Measurements from ENCODE around the gene USP36. TPM values are rescaled to one million over a fixed set of nuclear protein-coding genes. Genes with fewer than 3 reads are reported as not detected.

Gene USP36
- total and polyA plus RNA-seq, 7 donors, result 14.0 to 40.5 (median 24.2) TPM

GRCh38 chr17:78793968-78794367 lies 46.6 kb downstream of the USP36 start:
- Histone ChIP-seq H3K27ac (peak overlapping the region; percentile 78), H3K4me1 (peaks cover 68% of the 10 kb centered on the region), H3K36me3 (ENCODE audit: insufficient read depth in 1 of 2, low read depth in 1 of 2) (peaks cover 0 to 40% of the 10 kb centered on the region in 2 donors), H3K4me3 (peak overlapping the region; percentile 18), H3K27me3 (ENCODE audit: insufficient read depth in 3 of 3, low read length in 2 of 3) (no peaks in the 10 kb centered on the region), H3K9me3 (no peaks in the 10 kb centered on the region)
- WGBS, 3 donors, result 52 to 63% (median 57%) methylated on average over 6 of the region's 6 CpGs
- peak in 1 of 2 donors; percentile 62 for DNase-seq
- ATAC-seq, result peak; percentile 67 to 85 (median 72)
- no peak for TF ChIP-seq CTCF (IDR thresholded peaks at IDR 0.05)
- intact Hi-C loops (cut with DNase I), result no loop called here

GRCh38 chr17:78793415-78793814 lies 47.2 kb downstream of the USP36 start:
- no peak for TF ChIP-seq CTCF (IDR thresholded peaks at IDR 0.05)
- ATAC-seq (peak; percentile 42 to 65 (median 48)), DNase-seq (peak in 1 of 2 donors; percentile 69)
- intact Hi-C loops (cut with DNase I), result no loop called here
- H3K4me3 ChIP-seq, result peak overlapping the region; percentile 18
- peaks cover 67% of the 10 kb centered on the region for H3K4me1 ChIP-seq
- H3K36me3 ChIP-seq (ENCODE audit: insufficient read depth in 1 of 2, low read depth in 1 of 2), result peaks cover 0 to 37% of the 10 kb centered on the region in 2 donors
- peak overlapping the region; percentile 78 for H3K27ac ChIP-seq
- H3K27me3 ChIP-seq (ENCODE audit: insufficient read depth in 3 of 3, low read length in 2 of 3), result no peaks in the 10 kb centered on the region
- WGBS, 3 donors, result 31 to 68% (median 44%) methylated on average over 10 of the region's 10 CpGs
- H3K9me3 ChIP-seq, result no peaks in the 10 kb centered on the region

- DNase-seq (peak in 1 of 2 donors; percentile 8), ATAC-seq (no peak)
- no peak for TF ChIP-seq CTCF (IDR thresholded peaks at IDR 0.05)
- no peaks in the 10 kb centered on the region for H3K9me3 ChIP-seq
- H3K4me3 ChIP-seq, result no peak overlapping the region
- no peaks in the 10 kb centered on the region for H3K27me3 ChIP-seq (ENCODE audit: insufficient read depth in 3 of 3, low read length in 2 of 3)
- H3K36me3 ChIP-seq (ENCODE audit: insufficient read depth in 1 of 2, low read depth in 1 of 2), result peaks cover 0 to 23% of the 10 kb centered on the region in 2 donors
- H3K4me1 ChIP-seq, result peaks cover 59% of the 10 kb centered on the region
- 72 to 80% (median 75%) methylated on average over 11 of the region's 11 CpGs for WGBS, 3 donors
- intact Hi-C loops (cut with DNase I), result no loop called here
- H3K27ac ChIP-seq, result peak overlapping the region; percentile 41
Measured at GRCh38 chr17:78791840-78792709, 48.5 kb downstream of the USP36 start.

GRCh38 chr17:78790552-78790951 lies 50.1 kb downstream of the USP36 start:
- peaks cover 0 to 8% of the 10 kb centered on the region in 2 donors for H3K36me3 ChIP-seq (ENCODE audit: insufficient read depth in 1 of 2, low read depth in 1 of 2)
- no peak overlapping the region for H3K27ac ChIP-seq
- H3K4me1 ChIP-seq, result peaks cover 43% of the 10 kb centered on the region
- ATAC-seq (no peak), DNase-seq (peak in 1 of 2 donors; percentile 11)
- H3K27me3 ChIP-seq (ENCODE audit: insufficient read depth in 3 of 3, low read length in 2 of 3), result no peaks in the 10 kb centered on the region
- WGBS, 3 donors, result 88 to 96% (median 94%) methylated on average over 4 of the region's 4 CpGs
- intact Hi-C loops (cut with DNase I), result no loop called here
- H3K4me3 ChIP-seq, result no peak overlapping the region
- no peaks in the 10 kb centered on the region for H3K9me3 ChIP-seq
- no peak for TF ChIP-seq CTCF (IDR thresholded peaks at IDR 0.05)
